HepG2 (cell line): ENCODE data around the gene RSRC2. TPM values are rescaled to one million over a fixed set of nuclear protein-coding genes. Genes with fewer than 3 reads are reported as not detected.
A peak's percentile ranks its signal among the peaks of the same experiment; 100 is the strongest.

Experiments used
- ATAC-seq: fragments of 200-7000 bp; cut with Tn5 transposase; 3 replicates; pipeline ENCODE4 v1.9.1; 2020; ENCODE audit warnings: mild to moderate bottlenecking, moderate library complexity
- BruUV-seq: library from RNA; stranded (reverse); fragments of 400-500 nt; replicated peaks from 2 replicates; lab custom pipeline; 2021; lab: Mats Ljungman, UMichigan
- CTCF ChIA-PET: fragments of 300-600 bp; formaldehyde crosslinking; extraction: SDS; loops from one replicate; lab custom pipeline; 2021; ENCODE audit warnings: low total read pairs, inconsistent platforms, low intra/inter-chr PET ratio; lab: Yijun Ruan, JAX
- POLR2A ChIA-PET: fragments of 350-600 bp; sonication (Branson Sonifier 250); formaldehyde crosslinking; loops from one replicate; lab custom pipeline; 2020; ENCODE audit warnings: antibody characterized with exemption, inconsistent platforms; lab: Yijun Ruan, JAX
- DNase-seq: peaks from one replicate; pipeline ENCODE4 v3.0.0-alpha.2; 2015; ENCODE audit warnings: low spot score
- FAIRE-seq: peaks from 3 replicates; lab custom pipeline; 2011; peaks lifted over from hg19 to GRCh38; lab: Jason Lieb, UNC
- H2AFZ ChIP-seq: one replicate; pipeline ENCODE4 v1.6.1; 2011; ENCODE audit warnings: low read length, inconsistent platforms
- H3K27ac ChIP-seq: fragments of 300-600 bp; 3 replicates; pipeline ENCODE4 v1.8.0; 2011; ENCODE audit warnings: mixed run types, mild to moderate bottlenecking, mixed read lengths, low read length, inconsistent platforms; ENCODE audit not compliant: insufficient read depth; ENCODE audit errors: extremely low read length
- H3K27me3 ChIP-seq, 2 experiments: fragments of 200-600 bp in 1 of 2; 2 replicates in 1 of 2; 3 replicates in 1 of 2; pipeline versions ENCODE4 v1.6.0 to v1.8.0; 2011; ENCODE audit warnings: low read length in 2 of 2, mild to moderate bottlenecking in 2 of 2, moderate library complexity in 2 of 2, inconsistent platforms in 1 of 2; ENCODE audit not compliant: insufficient read depth in 2 of 2, control insufficient read depth in 1 of 2
- H3K36me3 ChIP-seq, 2 experiments: fragments of 200-600 bp in 1 of 2; replicated peaks in 1 of 2; 2 replicates in 1 of 2; 3 replicates in 1 of 2; pipeline versions ENCODE4 v1.5.1 to v1.8.0; 2011; ENCODE audit warnings: low read length in 2 of 2, inconsistent platforms in 1 of 2; ENCODE audit not compliant: insufficient read depth in 2 of 2, control insufficient read depth in 1 of 2
- H3K4me1 ChIP-seq: 2 replicates; pipeline ENCODE4 v1.5.1; 2012; ENCODE audit warnings: low read length, inconsistent platforms; ENCODE audit not compliant: insufficient read depth
- H3K4me2 ChIP-seq: 2 replicates; pipeline ENCODE4 v1.6.0; 2011; ENCODE audit warnings: low read depth, low read length, inconsistent platforms
- H3K4me3 ChIP-seq, 3 experiments: fragments of 200-600 bp in 1 of 3; sonication (generic), shearing (Covaris generic) in 1 of 3; replicated peaks in 1 of 3; 2 replicates each; pipeline ENCODE4 v1.5.1; 2011 to 2016; ENCODE audit warnings: low read length in 3 of 3, inconsistent platforms in 2 of 3, low read depth in 2 of 3, mild to moderate bottlenecking in 2 of 3, control low read depth in 1 of 3, mixed read lengths in 1 of 3; ENCODE audit not compliant: insufficient read depth in 1 of 3
- H3K79me2 ChIP-seq: one replicate; pipeline ENCODE4 v1.6.1; 2011; ENCODE audit warnings: low read length, inconsistent platforms; ENCODE audit not compliant: insufficient read depth
- H3K9ac ChIP-seq: 2 replicates; pipeline ENCODE4 v1.6.0; 2011; ENCODE audit warnings: mild to moderate bottlenecking, low read depth, low read length, inconsistent platforms; ENCODE audit not compliant: insufficient read depth
- H3K9me3 ChIP-seq: 2 replicates; pipeline ENCODE4 v1.5.1; 2012; ENCODE audit warnings: mild to moderate bottlenecking, low read length
- H4K20me1 ChIP-seq: 2 replicates; pipeline ENCODE4 v1.6.0; 2011; ENCODE audit warnings: inconsistent platforms, mild to moderate bottlenecking, low read length, moderate library complexity; ENCODE audit not compliant: insufficient read depth
- ETS1 ChIP-seq: sonication (generic); formaldehyde crosslinking; IDR thresholded peaks from 2 replicates; pipeline ENCODE4 v1.4.0; 2020; ENCODE audit warnings: missing genetic modification reagents
- ZNF253 ChIP-seq: sonication (generic); formaldehyde crosslinking; IDR thresholded peaks from 2 replicates; pipeline ENCODE4 v1.8.0; 2022; ENCODE audit warnings: mild to moderate bottlenecking, missing genetic modification reagents, borderline replicate concordance
- ZNF274 ChIP-seq: sonication (generic); formaldehyde crosslinking; IDR thresholded peaks from 2 replicates; pipeline ENCODE4 v1.5.1; 2020; ENCODE audit warnings: mild to moderate bottlenecking, missing genetic modification reagents
- ZNF280B ChIP-seq: sonication (generic); formaldehyde crosslinking; IDR thresholded peaks from 2 replicates; pipeline ENCODE4 v1.5.0; 2020; ENCODE audit warnings: missing genetic modification reagents, mild to moderate bottlenecking, borderline replicate concordance
- ZNF564 ChIP-seq: sonication (generic); formaldehyde crosslinking; IDR thresholded peaks from 2 replicates; pipeline ENCODE4 v1.8.1; 2023; ENCODE audit warnings: mild to moderate bottlenecking, missing genetic modification reagents
- WGBS: methylation state at CpG from one replicate; pipeline ENCODE4 v1.1.6; 2017; ENCODE audit warnings: low lambda C conversion rate; 5-methylcytosine and 5-hydroxymethylcytosine counted together
- in situ Hi-C: cut with HindIII; loops from 2 replicates; pipeline ENCODE4 v1.10.0; 2017; ENCODE audit warnings: low pct_unique_long_range_greater_than_20kb; ENCODE audit not compliant: extremely low pct_ligation_motif_present
- intact Hi-C: fragments of 100-400 bp; cut with micrococcal nuclease; formaldehyde crosslinking; loops from one replicate; pipeline ENCODE4 v1.10.0; 2022; ENCODE audit not compliant: unreplicated experiment
- polyA plus RNA-seq, 8 experiments: library from polyadenylated mRNA; depleted of rRNA in 3 of 8; stranded (reverse) in 7 of 8; unstranded in 1 of 8; fragments of >200 nt; fragmentation: Illumina TruSeq in 4 of 8; extraction: Trizol in 4 of 8; gene quantifications; 2 replicates each; pipeline versions ENCODE4 v1.2.1 to v1.2.3, GENCODE V29; 2011 to 2016; ENCODE audit warnings: low read depth in 4 of 8, missing spikeins in 1 of 8, mixed read lengths in 1 of 8; ENCODE audit not compliant: insufficient read depth in 1 of 8
- total RNA-seq, 5 experiments: library from RNA; depleted of rRNA; stranded (reverse); fragments of >200 nt; fragmentation: Illumina TruSeq; extraction: Trizol; gene quantifications; 2 replicates each; pipeline ENCODE4 v1.2.3, GENCODE V29; 2016; ENCODE audit warnings: low read depth in 1 of 5
- TF ChIP-seq, protein P1 (sequence below): sonication (generic); formaldehyde crosslinking; IDR thresholded peaks from 2 replicates; pipeline ENCODE4 v1.5.1; 2020; ENCODE audit warnings: missing genetic modification reagents, mild to moderate bottlenecking, borderline replicate concordance
- TF ChIP-seq, protein P2 (sequence below): sonication (generic); formaldehyde crosslinking; IDR thresholded peaks from 2 replicates; pipeline ENCODE4 v1.8.1; 2023; ENCODE audit warnings: mild to moderate bottlenecking, moderate library complexity, missing genetic modification reagents
- TF ChIP-seq, protein P3 (sequence below): sonication (generic); formaldehyde crosslinking; IDR thresholded peaks from 2 replicates; pipeline ENCODE4 v1.5.1; 2020; ENCODE audit warnings: mild to moderate bottlenecking, missing genetic modification reagents, moderate library complexity
- TF ChIP-seq, protein P4 (sequence below): sonication (generic); formaldehyde crosslinking; conservative IDR thresholded peaks from 2 replicates; pipeline ENCODE4 v1.4.0; 2020; ENCODE audit warnings: missing genetic modification reagents

Gene RSRC2
- total and polyA plus RNA-seq, 2 of the 13 experiments (the other 11 are each of a cell fraction or from before 2014, with no cell fraction given): 31.4 to 77.8 TPM

DNA sequence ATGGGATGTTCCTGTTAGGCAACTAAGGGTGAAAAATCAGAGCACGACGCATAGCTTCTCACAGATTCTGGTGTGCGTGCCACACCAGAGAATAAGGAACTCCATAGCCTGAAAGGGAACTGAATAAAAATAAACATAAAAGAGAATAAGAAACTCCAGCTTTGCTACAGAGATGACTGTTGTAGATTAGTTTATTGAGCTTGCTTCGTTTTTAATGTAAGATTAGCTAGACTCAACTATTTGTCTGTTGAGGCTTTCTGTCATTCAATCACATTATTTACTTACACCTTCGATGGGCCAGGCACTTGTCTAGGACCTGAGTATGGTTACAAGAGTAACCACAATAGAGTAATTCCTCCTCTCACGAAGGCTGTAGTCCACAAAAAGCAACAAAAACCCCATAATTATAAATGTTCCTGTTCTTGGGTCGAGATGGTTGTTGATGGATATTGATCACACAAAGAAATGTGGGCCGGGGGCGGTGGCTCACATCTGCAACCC, 25.2 kb downstream of the RSRC2 start (continued):
- TF ChIP-seq, protein P1, sequence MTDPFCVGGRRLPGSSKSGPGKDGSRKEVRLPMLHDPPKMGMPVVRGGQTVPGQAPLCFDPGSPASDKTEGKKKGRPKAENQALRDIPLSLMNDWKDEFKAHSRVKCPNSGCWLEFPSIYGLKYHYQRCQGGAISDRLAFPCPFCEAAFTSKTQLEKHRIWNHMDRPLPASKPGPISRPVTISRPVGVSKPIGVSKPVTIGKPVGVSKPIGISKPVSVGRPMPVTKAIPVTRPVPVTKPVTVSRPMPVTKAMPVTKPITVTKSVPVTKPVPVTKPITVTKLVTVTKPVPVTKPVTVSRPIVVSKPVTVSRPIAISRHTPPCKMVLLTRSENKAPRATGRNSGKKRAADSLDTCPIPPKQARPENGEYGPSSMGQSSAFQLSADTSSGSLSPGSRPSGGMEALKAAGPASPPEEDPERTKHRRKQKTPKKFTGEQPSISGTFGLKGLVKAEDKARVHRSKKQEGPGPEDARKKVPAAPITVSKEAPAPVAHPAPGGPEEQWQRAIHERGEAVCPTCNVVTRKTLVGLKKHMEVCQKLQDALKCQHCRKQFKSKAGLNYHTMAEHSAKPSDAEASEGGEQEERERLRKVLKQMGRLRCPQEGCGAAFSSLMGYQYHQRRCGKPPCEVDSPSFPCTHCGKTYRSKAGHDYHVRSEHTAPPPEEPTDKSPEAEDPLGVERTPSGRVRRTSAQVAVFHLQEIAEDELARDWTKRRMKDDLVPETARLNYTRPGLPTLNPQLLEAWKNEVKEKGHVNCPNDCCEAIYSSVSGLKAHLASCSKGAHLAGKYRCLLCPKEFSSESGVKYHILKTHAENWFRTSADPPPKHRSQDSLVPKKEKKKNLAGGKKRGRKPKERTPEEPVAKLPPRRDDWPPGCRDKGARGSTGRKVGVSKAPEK (CRISPR knock-in tag): no peak

DNA sequence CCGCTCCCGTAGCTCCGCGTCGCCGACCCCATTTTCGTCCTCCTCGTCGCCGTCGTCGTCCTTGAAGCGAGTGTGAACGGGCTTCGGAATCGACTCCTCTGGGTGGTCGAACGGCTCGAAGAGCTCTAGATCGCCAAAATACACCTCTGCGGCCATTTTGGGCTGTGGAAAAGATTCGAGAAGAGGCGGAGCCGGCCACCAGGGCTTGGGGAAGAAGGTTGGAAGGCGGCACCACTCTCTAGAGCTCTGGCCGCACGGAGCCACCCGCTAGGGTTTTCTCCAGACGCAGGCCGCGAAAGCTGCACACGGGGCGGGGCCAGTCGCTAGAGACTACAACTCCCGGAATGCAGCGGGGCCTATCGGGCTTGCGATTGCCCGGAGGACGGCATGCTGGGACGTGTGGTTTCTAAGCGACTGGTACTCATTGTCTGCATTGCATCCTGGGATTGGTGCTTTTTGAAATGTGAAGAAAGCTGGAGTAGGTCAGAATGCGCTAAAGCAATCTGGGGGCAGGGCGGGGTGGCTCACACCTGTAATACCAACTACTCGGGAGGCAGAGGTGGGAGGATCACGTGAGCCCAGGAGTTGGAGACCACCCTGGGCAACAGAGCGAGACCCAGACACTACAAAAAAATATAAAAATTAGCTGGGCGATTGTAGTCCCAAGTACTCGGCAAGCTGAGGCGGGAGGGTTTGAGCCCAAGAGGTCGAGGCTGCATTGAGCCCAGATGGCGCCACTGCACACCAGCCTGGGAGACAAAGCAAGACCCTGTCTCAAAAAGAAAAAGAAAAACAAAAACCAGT, 25.8 kb downstream of the RSRC2 start, which contains the start of gene ZCCHC8:
Gene ZCCHC8 (minus strand): TSS at position 248 of the 804 bp plus-strand sequence. CDS start 92 bp downstream, at position 156.
- Histone ChIP-seq H3K9me3 (no peaks in the 10 kb centered on the region), H3K4me1 (peaks cover 34% of the 10 kb centered on the region), H2AFZ (no peak within 1 kb of the TSS), H4K20me1 (peaks cover 5% of the 10 kb centered on the region; the same call in 1 of the 2 replicates), H3K27ac (peak within 1 kb of the TSS; percentile 98), H3K36me3 (peaks cover 4 to 13% of the 10 kb centered on the region in 2 experiments), H3K4me3 (peak within 1 kb of the TSS; percentile 84 to 98 (median 86)), H3K79me2 (peaks cover 41% of the 10 kb centered on the region), H3K27me3 (no peaks in the 10 kb centered on the region; a peak in 1 of 5 replicates), H3K4me2 (peak within 1 kb of the TSS; percentile 78), H3K9ac (peak within 1 kb of the TSS; percentile 96)
- DNase-seq (peak; percentile 96), FAIRE-seq (peak; percentile 92), ATAC-seq (peak; percentile 94)
- ChIA-PET CTCF (interaction anchor here (1.3 kb wide), 1 partner anchor 8 kb away, joined by 3 read pairs; no protein-coding TSS in a partner anchor), POLR2A (interaction anchor here (0.5 to 5.4 kb wide), 27 partner anchors 8 to 732 kb away, joined by 3 to 122 read pairs (median 4); partner anchors contain the start of genes KNTC1, MPHOSPH9, MTRFR and RSRC2)
- BruUV-seq: TSS peak; percentile 86
- in situ Hi-C loops (no loop called here), intact Hi-C loops (no loop called here)
- WGBS: 13% methylated on average over 25 of the region's 52 CpGs
- TF ChIP-seq, protein P2, sequence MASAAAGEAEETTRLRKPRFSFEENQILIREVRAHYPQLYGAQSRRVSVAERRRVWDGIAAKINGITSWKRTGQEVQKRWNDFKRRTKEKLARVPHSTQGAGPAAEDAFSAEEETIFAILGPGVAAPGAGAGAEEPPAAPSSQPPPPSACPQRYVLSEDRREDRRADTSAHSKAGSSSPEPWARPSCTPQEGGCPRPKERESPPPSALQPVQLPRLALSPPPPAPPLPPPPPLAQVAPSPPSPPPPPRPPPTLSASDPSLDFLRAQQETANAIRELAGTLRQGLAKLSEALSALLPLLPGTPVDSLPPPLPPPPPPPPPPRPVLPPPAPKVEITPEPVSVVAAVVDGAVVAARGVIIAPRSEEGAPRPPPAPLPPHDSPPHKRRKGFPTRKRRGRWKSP (CRISPR knock-in tag): peak; percentile 57; the same call in 1 of the 2 replicates
- TF ChIP-seq, protein P3, sequence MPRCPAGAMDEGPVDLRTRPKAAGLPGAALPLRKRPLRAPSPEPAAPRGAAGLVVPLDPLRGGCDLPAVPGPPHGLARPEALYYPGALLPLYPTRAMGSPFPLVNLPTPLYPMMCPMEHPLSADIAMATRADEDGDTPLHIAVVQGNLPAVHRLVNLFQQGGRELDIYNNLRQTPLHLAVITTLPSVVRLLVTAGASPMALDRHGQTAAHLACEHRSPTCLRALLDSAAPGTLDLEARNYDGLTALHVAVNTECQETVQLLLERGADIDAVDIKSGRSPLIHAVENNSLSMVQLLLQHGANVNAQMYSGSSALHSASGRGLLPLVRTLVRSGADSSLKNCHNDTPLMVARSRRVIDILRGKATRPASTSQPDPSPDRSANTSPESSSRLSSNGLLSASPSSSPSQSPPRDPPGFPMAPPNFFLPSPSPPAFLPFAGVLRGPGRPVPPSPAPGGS (CRISPR knock-in tag): 0 out of 2 replicates have a peak, but pooled peaks have one; percentile 64
- TF ChIP-seq ZNF253 (CRISPR knock-in tag): no peak; the same call in 1 of the 2 replicates
- TF ChIP-seq, protein P4, sequence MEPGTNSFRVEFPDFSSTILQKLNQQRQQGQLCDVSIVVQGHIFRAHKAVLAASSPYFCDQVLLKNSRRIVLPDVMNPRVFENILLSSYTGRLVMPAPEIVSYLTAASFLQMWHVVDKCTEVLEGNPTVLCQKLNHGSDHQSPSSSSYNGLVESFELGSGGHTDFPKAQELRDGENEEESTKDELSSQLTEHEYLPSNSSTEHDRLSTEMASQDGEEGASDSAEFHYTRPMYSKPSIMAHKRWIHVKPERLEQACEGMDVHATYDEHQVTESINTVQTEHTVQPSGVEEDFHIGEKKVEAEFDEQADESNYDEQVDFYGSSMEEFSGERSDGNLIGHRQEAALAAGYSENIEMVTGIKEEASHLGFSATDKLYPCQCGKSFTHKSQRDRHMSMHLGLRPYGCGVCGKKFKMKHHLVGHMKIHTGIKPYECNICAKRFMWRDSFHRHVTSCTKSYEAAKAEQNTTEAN (CRISPR knock-in tag): peak; percentile 14; the same call in 1 of the 2 replicates
- TF ChIP-seq ETS1 (CRISPR knock-in tag): no peak
- no peak for TF ChIP-seq ZNF280B (CRISPR knock-in tag)
- no peak; the same call in 1 of the 2 replicates for TF ChIP-seq ZNF564 (CRISPR knock-in tag)
- peak; percentile 62; the same call in 1 of the 2 replicates for TF ChIP-seq ZNF274
